ENCODE measurements around the gene KDM8. TPM values are rescaled to one million over a fixed set of nuclear protein-coding genes. Genes with fewer than 3 reads are reported as not detected.

Gene KDM8
- total and polyA plus RNA-seq, 2 donors (not counting 3 experiments of a cell fraction or from before 2014, with no cell fraction given), result 5.1 to 8.4 TPM

GRCh38 chr16:27179500-27180072 is 23.7 kb upstream of the KDM8 start:
- no peak for TF ChIP-seq JUN (IDR thresholded peaks at IDR 0.05; ENCODE audit: borderline replicate concordance, insufficient read depth, insufficient read length, low read depth)
- peak; percentile 94 to 97 for TF ChIP-seq CTCF (IDR thresholded peaks at IDR 0.05; ENCODE audit: extremely low read depth in 1 of 2, insufficient read depth in 1 of 2, low read depth in 1 of 2, low read length in 2 of 2)
- TF ChIP-seq MYC (IDR thresholded peaks at IDR 0.05; ENCODE audit: low read depth, low read length), result no peak
- H3K9ac ChIP-seq (replicated peaks; ENCODE audit: extremely low read depth, insufficient read depth, low read length), result no peak overlapping the region
- H3K4me3 ChIP-seq (replicated peaks in 1 of 3; ENCODE audit: insufficient read depth in 1 of 3, low read depth in 1 of 3, low read length in 3 of 3), result no peak overlapping the region
- peaks cover 18% of the 10 kb centered on the region for H3K4me1 ChIP-seq (ENCODE audit: control insufficient read depth, extremely low read depth, insufficient read depth, low read length)
- ChIA-PET POLR2A (interaction anchor here (1.0 to 1.3 kb wide), 2 partner anchors 24 to 189 kb away, joined by 4 to 6 read pairs; partner anchors contain the start of gene KDM8), CTCF (interaction anchor here (0.8 to 4.5 kb wide), 36 partner anchors 8 to 281 kb away, joined by 3 to 136 read pairs (median 5); partner anchors contain the start of gene KDM8)
- no peaks in the 10 kb centered on the region for H3K36me3 ChIP-seq (ENCODE audit: control insufficient read depth in 2 of 2, extremely low read depth in 1 of 2, insufficient read depth in 2 of 2, low read length in 2 of 2)
- FAIRE-seq, result peak; percentile 75
- H3K27me3 ChIP-seq (ENCODE audit: control insufficient read depth in 2 of 2, insufficient read depth in 2 of 2, low read length in 2 of 2), result peaks cover 10% of the 10 kb centered on the region in 2 experiments
- H3K4me2 ChIP-seq (ENCODE audit: insufficient read depth, low read length), result peak overlapping the region; percentile 25
- BruUV-seq (replicated peaks), result no TSS peak
- H3K9me3 ChIP-seq (replicated peaks; ENCODE audit: control insufficient read depth, insufficient read depth, low read length), result no peaks in the 10 kb centered on the region
- H3K79me2 ChIP-seq (ENCODE audit: control insufficient read depth, insufficient read depth, low read length), result no peaks in the 10 kb centered on the region
- peak; percentile 77 for DNase-seq (ENCODE audit: low read depth, low spot score)
- no peak overlapping the region for H3K27ac ChIP-seq (ENCODE audit: insufficient read depth, low read depth, low read length)
- intact Hi-C loops (cut with micrococcal nuclease), result loop anchor here (1.0 to 2.0 kb wide), 5 partner anchors 24 to 278 kb away; partner anchors contain the start of gene KDM8
- no peaks in the 10 kb centered on the region for H4K20me1 ChIP-seq (replicated peaks; ENCODE audit: control insufficient read depth, extremely low read depth, insufficient read depth, low read length)
- H2AFZ ChIP-seq (ENCODE audit: low read depth, low read length), result peak overlapping the region; percentile 66
- H3K9me1 ChIP-seq (replicated peaks; ENCODE audit: control insufficient read depth, extremely low read depth, insufficient read depth, low read length), result no peaks in the 10 kb centered on the region
- dilution Hi-C loops (cut with MboI; ENCODE audit: extremely low pct_ligation_motif_present, low sequenced_read_pairs), result no loop called here
